Liver (tissue), 3 donors: Measurements from ENCODE around the gene LRPAP1.

Source experiments
- CTCF ChIP-seq: fragments of 150-350 bp; IDR thresholded peaks from 2 replicates; pipeline ENCODE4 v1.5.1; 2017; ENCODE audit warnings: improper control_type of control experiment, low read depth, low read length; ENCODE audit not compliant: missing input control
- EGR1 ChIP-seq, 2 donors: IDR thresholded peaks; 2 replicates each; pipeline ENCODE4 v1.6.1; 2016 to 2018; ENCODE audit warnings: antibody characterized with exemption in 2 of 2, low read depth in 2 of 2
- SP1 ChIP-seq: IDR thresholded peaks from 2 replicates; pipeline ENCODE4 v1.6.1; 2018; ENCODE audit warnings: antibody characterized with exemption, mild to moderate bottlenecking
- donor health status: healthy.
- donor health status: healthy.

DNA sequence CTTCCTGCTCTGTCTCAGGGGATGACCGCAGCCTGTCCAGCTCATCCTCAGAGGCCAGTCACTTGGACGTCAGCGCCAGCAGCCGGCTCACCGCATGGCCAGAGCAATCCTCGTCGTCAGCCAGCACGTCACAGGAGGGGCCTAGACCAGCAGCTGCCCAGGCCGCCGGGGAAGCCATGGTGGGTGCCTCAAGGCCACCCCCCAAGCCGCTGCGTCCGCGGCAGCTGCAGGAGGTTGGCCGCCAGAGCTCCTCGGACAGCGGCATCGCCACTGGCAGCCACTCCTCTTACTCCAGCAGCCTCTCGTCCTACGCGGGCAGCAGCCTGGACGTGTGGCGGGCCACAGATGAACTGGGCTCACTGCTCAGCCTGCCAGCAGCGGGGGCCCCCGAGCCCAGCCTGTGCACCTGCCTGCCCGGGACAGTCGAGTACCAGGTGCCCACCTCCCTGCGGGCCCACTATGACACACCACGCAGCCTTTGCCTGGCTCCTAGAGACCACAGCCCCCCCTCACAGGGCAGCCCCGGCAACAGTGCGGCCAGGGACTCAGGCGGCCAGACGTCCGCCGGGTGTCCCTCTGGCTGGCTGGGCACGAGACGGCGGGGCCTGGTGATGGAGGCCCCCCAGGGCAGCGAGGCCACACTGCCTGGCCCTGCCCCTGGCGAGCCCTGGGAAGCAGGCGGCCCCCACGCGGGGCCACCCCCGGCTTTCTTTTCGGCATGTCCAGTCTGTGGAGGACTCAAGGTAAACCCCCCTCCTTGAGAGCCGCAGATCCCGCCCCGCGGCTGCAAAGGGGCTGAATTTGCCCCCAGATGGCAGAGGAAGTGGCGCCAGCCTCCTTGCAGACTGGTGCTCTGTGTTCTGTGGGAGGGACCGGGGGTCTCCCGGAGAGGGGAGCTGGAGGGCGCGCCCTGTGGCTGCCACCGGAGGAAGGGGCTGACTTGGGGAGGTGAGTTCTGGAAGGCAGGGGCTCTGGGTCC lies 39.2 kb downstream of the LRPAP1 start:
- TF ChIP-seq SP1 (no peak), CTCF (no peak), EGR1 (IDR thresholded peaks at IDR 0.05; ENCODE audit: low read depth in 2 of 2) (no peak)
